ENCODE results near the gene ZNF490. TPM values are rescaled to one million over a fixed set of nuclear protein-coding genes. Genes with fewer than 3 reads are reported as not detected.

Gene ZNF490
- total and polyA plus RNA-seq, 11 donors, result 0.91 to 8.9 (median 5.2) TPM

- DNase-seq (no peak), ATAC-seq (no peak)
- WGBS, 4 donors, result 90 to 99% (median 97%) methylated on average over 9 of the region's 9 CpGs
- no peaks in the 10 kb centered on the region for H3K4me1 ChIP-seq
- no peak for TF ChIP-seq CTCF (IDR thresholded peaks at IDR 0.05)
- TF ChIP-seq POLR2A (IDR thresholded peaks at IDR 0.05), result no peak
- H3K9me3 ChIP-seq, result peaks cover 0 to 39% (median 21%) of the 10 kb centered on the region in 12 donors
- H3K4me3 ChIP-seq, result no peak overlapping the region
- H3K27me3 ChIP-seq, result no peaks in the 10 kb centered on the region
- peaks cover 6 to 56% (median 42%) of the 10 kb centered on the region in 9 donors for H3K36me3 ChIP-seq
- intact Hi-C loops (cut with DNase I), result no loop called here
- H3K27ac ChIP-seq, result no peak overlapping the region
These were observed 29.5 kb downstream of the ZNF490 start for GRCh38 chr19:12581100-12581499.

DNA sequence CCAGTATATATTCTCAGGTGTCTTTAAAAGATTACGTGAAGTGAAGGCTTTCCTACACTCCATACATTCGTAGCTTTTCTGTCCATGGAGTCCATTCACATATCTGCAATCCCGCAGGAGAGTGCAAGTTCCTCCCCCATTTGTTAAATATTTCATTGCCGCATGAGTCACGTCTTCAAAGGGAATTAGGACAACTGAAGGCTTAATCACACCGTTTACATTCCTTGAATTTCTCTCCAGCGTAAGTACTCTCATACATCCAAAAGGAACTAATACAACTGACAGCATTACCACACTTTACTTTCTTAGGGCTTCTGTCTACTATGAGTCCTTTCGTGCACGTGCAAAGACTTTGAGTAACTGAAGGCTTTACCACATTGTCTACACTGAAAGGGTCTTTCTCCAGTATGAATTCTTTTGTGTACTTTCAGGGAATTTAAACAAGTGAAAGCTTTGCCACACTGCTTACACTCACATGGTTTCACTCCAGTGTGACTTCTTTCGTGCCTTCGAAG lies 30.4 kb downstream of the ZNF490 start:
- intact Hi-C loops (cut with DNase I), result no loop called here
- TF ChIP-seq CTCF (IDR thresholded peaks at IDR 0.05) (no peak), POLR2A (IDR thresholded peaks at IDR 0.05) (no peak)
- Histone ChIP-seq H3K9me3 (peaks cover 0 to 39% (median 21%) of the 10 kb centered on the region in 12 donors), H3K27ac (no peak overlapping the region), H3K27me3 (no peaks in the 10 kb centered on the region), H3K4me3 (no peak overlapping the region), H3K4me1 (no peaks in the 10 kb centered on the region), H3K36me3 (peaks cover 6 to 56% (median 42%) of the 10 kb centered on the region in 9 donors)
- 89 to 93% (median 92%) methylated on average over 11 of the region's 11 CpGs for WGBS, 4 donors
- ATAC-seq (no peak), DNase-seq (no peak)

- no peak for DNase-seq
- Histone ChIP-seq H3K4me1 (no peaks in the 10 kb centered on the region), H3K9me3 (peaks cover 0 to 39% (median 21%) of the 10 kb centered on the region in 12 donors), H3K27ac (no peak overlapping the region), H3K27me3 (no peaks in the 10 kb centered on the region), H3K4me3 (no peak overlapping the region), H3K36me3 (peaks cover 6 to 56% (median 42%) of the 10 kb centered on the region in 9 donors)
- ATAC-seq, result no peak
- 95 to 98% (median 97%) methylated on average over 10 of the region's 10 CpGs for WGBS, 4 donors
- TF ChIP-seq POLR2A (IDR thresholded peaks at IDR 0.05), result no peak
- TF ChIP-seq CTCF (IDR thresholded peaks at IDR 0.05), result no peak
- intact Hi-C loops (cut with DNase I), result no loop called here
These were observed 32.0 kb downstream of the ZNF490 start for GRCh38 chr19:12578641-12579040.

- WGBS, 4 donors, result 57 to 73% (median 63%) methylated on average over 7 of the region's 7 CpGs
- no peaks in the 10 kb centered on the region for H3K4me1 ChIP-seq
- no peak for DNase-seq
- no peak for TF ChIP-seq POLR2A (IDR thresholded peaks at IDR 0.05)
- TF ChIP-seq CTCF (IDR thresholded peaks at IDR 0.05), result no peak
- peaks cover 0 to 15% (median 8%) of the 10 kb centered on the region in 9 donors for H3K36me3 ChIP-seq
- no peak for ATAC-seq
- intact Hi-C loops (cut with DNase I), result no loop called here
- no peak overlapping the region for H3K27ac ChIP-seq
- H3K27me3 ChIP-seq, result no peaks in the 10 kb centered on the region
- no peak overlapping the region for H3K4me3 ChIP-seq
- no peaks in the 10 kb centered on the region for H3K9me3 ChIP-seq
These were observed 36.6 kb downstream of the ZNF490 start for GRCh38 chr19:12574036-12574435.
